Measurements from ENCODE around the gene MTHFS.

- TF ChIP-seq CTCF (IDR thresholded peaks at IDR 0.05) (no peak), POLR2A (IDR thresholded peaks at IDR 0.05) (no peak)
Observed at GRCh38 chr15:79922512-79923078, 25.8 kb upstream of the MTHFS start.

Measured in lower leg skin (tissue), 3 donors.